Left ventricle myocardium inferior (tissue), 1 donor: ENCODE results near the gene RAI14. TPM values are rescaled to one million over a fixed set of nuclear protein-coding genes. Genes with fewer than 3 reads are reported as not detected.

ENCODE experiments used
- DNase-seq: peaks from one replicate; pipeline ENCODE4 v3.0.0-alpha.2; 2020
- H3K27ac ChIP-seq: fragments of 200-600 bp; replicated peaks from 2 replicates; pipeline ENCODE4 v1.8.0; 2021
- H3K27me3 ChIP-seq: fragments of 200-600 bp; 2 replicates; pipeline ENCODE4 v1.8.0; 2021; ENCODE audit warnings: low read depth
- H3K36me3 ChIP-seq: fragments of 200-600 bp; 2 replicates; pipeline ENCODE4 v1.8.0; 2021
- H3K4me1 ChIP-seq: fragments of 200-600 bp; 2 replicates; pipeline ENCODE4 v1.8.0; 2021
- H3K4me3 ChIP-seq: fragments of 200-600 bp; 2 replicates; pipeline ENCODE4 v1.8.0; 2021; ENCODE audit warnings: mild to moderate bottlenecking, moderate library complexity
- H3K9me3 ChIP-seq: fragments of 200-600 bp; replicated peaks from 2 replicates; pipeline ENCODE4 v1.8.0; 2021
- CTCF ChIP-seq: fragments of 200-600 bp; IDR thresholded peaks from 2 replicates; pipeline ENCODE4 v1.8.0; 2021; ENCODE audit warnings: antibody characterized with exemption, mild to moderate bottlenecking, borderline replicate concordance
- intact Hi-C: fragments of 100-400 bp; cut with micrococcal nuclease; formaldehyde crosslinking; loops from one replicate; pipeline ENCODE4 v1.11.0; 2022
- total RNA-seq: library from RNA; stranded (reverse); fragmentation: NEBNext Ultra II Directional; extraction: Animal tissue kit (Norgen Biotek cat#: 25700); gene quantifications from one replicate; pipeline ENCODE4 v1.2.1, GENCODE V29; 2021
- donor health status: DM: no; HTN: yes; CAD: no; lungs with severe emphysema.

RAI14 gene
- total RNA-seq, 1 donor from 2014 or later = 6.7 TPM

- H3K4me1 ChIP-seq = no peaks in the 10 kb centered on the region
- no peak overlapping the region for H3K4me3 ChIP-seq
- H3K9me3 ChIP-seq = no peaks in the 10 kb centered on the region
- no peaks in the 10 kb centered on the region for H3K27me3 ChIP-seq
- no peak overlapping the region for H3K27ac ChIP-seq
- intact Hi-C loops = no loop called here
- TF ChIP-seq CTCF = no peak
- DNase-seq = no peak
- H3K36me3 ChIP-seq = no peaks in the 10 kb centered on the region
Measured at GRCh38 chr5:34622098-34622400, 34.1 kb upstream of the RAI14 start.

GRCh38 chr5:34624691-34625090 is 31.4 kb upstream of the RAI14 start:
- no peaks in the 10 kb centered on the region for H3K27me3 ChIP-seq
- no peak for DNase-seq
- intact Hi-C loops = no loop called here
- no peaks in the 10 kb centered on the region for H3K36me3 ChIP-seq
- H3K9me3 ChIP-seq = no peaks in the 10 kb centered on the region
- no peak overlapping the region for H3K27ac ChIP-seq
- no peaks in the 10 kb centered on the region for H3K4me1 ChIP-seq
- no peak for TF ChIP-seq CTCF
- H3K4me3 ChIP-seq = no peak overlapping the region

GRCh38 chr5:34625246-34625645 is 30.9 kb upstream of the RAI14 start:
- H3K4me3 ChIP-seq = no peak overlapping the region
- peaks cover 1% of the 10 kb centered on the region for H3K9me3 ChIP-seq
- H3K4me1 ChIP-seq = no peaks in the 10 kb centered on the region
- TF ChIP-seq CTCF = no peak
- no peak overlapping the region for H3K27ac ChIP-seq
- DNase-seq = no peak
- H3K27me3 ChIP-seq = no peaks in the 10 kb centered on the region
- intact Hi-C loops = no loop called here
- no peaks in the 10 kb centered on the region for H3K36me3 ChIP-seq

- no peaks in the 10 kb centered on the region for H3K36me3 ChIP-seq
- TF ChIP-seq CTCF = no peak
Measured at GRCh38 chr5:34626036-34626435, 30.1 kb upstream of the RAI14 start.

GRCh38 chr5:34626751-34627150 is 29.4 kb upstream of the RAI14 start:
- no peaks in the 10 kb centered on the region for H3K27me3 ChIP-seq
- intact Hi-C loops = no loop called here
- TF ChIP-seq CTCF = no peak
- H3K4me3 ChIP-seq = no peak overlapping the region
- no peaks in the 10 kb centered on the region for H3K4me1 ChIP-seq
- H3K27ac ChIP-seq = no peak overlapping the region
- H3K9me3 ChIP-seq = peaks cover 16% of the 10 kb centered on the region
- no peaks in the 10 kb centered on the region for H3K36me3 ChIP-seq
- DNase-seq = no peak

More at GRCh38 chr5:34626036-34626435, 30.1 kb upstream of the RAI14 start:
- no peak overlapping the region for H3K27ac ChIP-seq
- DNase-seq = no peak
- peaks cover 9% of the 10 kb centered on the region for H3K9me3 ChIP-seq
- no peaks in the 10 kb centered on the region for H3K27me3 ChIP-seq
- H3K4me3 ChIP-seq = no peak overlapping the region
- H3K4me1 ChIP-seq = no peaks in the 10 kb centered on the region
- intact Hi-C loops = no loop called here

GRCh38 chr5:34627794-34628193 is 28.3 kb upstream of the RAI14 start:
- Histone ChIP-seq H3K27ac (no peak overlapping the region), H3K4me3 (no peak overlapping the region), H3K4me1 (no peaks in the 10 kb centered on the region), H3K9me3 (peaks cover 18% of the 10 kb centered on the region), H3K27me3 (no peaks in the 10 kb centered on the region), H3K36me3 (no peaks in the 10 kb centered on the region)
- intact Hi-C loops = no loop called here
- no peak for DNase-seq
- no peak for TF ChIP-seq CTCF
